HEK293T (cell line): ENCODE data around the gene ICOS.

ENCODE experiments used
- BHLHE40 ChIP-seq: fragments of 450-650 bp; IDR thresholded peaks from 2 replicates; pipeline ENCODE4 v1.6.1; 2016; ENCODE audit warnings: mild to moderate bottlenecking, moderate library complexity, borderline replicate concordance
- ELF4 ChIP-seq: fragments of 450-650 bp; IDR thresholded peaks from 2 replicates; pipeline ENCODE4 v1.6.1; 2017; ENCODE audit warnings: antibody characterized with exemption
- FOXA1 ChIP-seq: fragments of 450-650 bp; IDR thresholded peaks from 2 replicates; pipeline ENCODE4 v1.6.1; 2016; ENCODE audit warnings: mild to moderate bottlenecking
- LEF1 ChIP-seq: fragments of 450-650 bp; IDR thresholded peaks from 2 replicates; pipeline ENCODE4 v1.6.1; 2017; ENCODE audit warnings: mild to moderate bottlenecking, borderline replicate concordance
- SP1 ChIP-seq: fragments of 450-650 bp; IDR thresholded peaks from 2 replicates; pipeline ENCODE4 v1.6.1; 2017
- SUZ12 ChIP-seq: fragments of 450-650 bp; IDR thresholded peaks from 2 replicates; pipeline ENCODE4 v1.6.1; 2016; ENCODE audit warnings: mild to moderate bottlenecking
- TARDBP ChIP-seq: fragments of 450-650 bp; IDR thresholded peaks from 2 replicates; pipeline ENCODE4 v1.6.1; 2016
- ZNF384 ChIP-seq: fragments of 450-650 bp; IDR thresholded peaks from 2 replicates; pipeline ENCODE4 v1.6.1; 2016

GRCh38 chr2:203894262-203894661 lies 42.3 kb upstream of the ICOS start:
- TF ChIP-seq SP1 (no peak), BHLHE40 (no peak), ZNF384 (no peak), ELF4 (no peak), LEF1 (no peak), TARDBP (no peak), SUZ12 (no peak), FOXA1 (no peak)
